ENCODE measurements around the gene EDARADD.
"Not testable (repeated sequence)": the region's sequence is repeated elsewhere in the genome, so short reads cannot be mapped to it uniquely, and the experiment has no call there.

EDARADD gene

GRCh38 chr1:236433819-236434315 lies 39.8 kb downstream of the EDARADD start:
- no peak for DNase-seq (ENCODE audit: low read depth in 2 of 2)

GRCh38 chr1:236438614-236439013 lies 44.5 kb downstream of the EDARADD start:
- no peak for DNase-seq (ENCODE audit: low read depth in 2 of 2)

GRCh38 chr1:236440373-236440772 lies 46.3 kb downstream of the EDARADD start:
- DNase-seq (ENCODE audit: low read depth in 2 of 2): no peak

GRCh38 chr1:236450779-236451178 lies 56.7 kb downstream of the EDARADD start:
- no peak for DNase-seq (ENCODE audit: low read depth in 2 of 2)

GRCh38 chr1:236451796-236452373 lies 57.8 kb downstream of the EDARADD start:
- DNase-seq (ENCODE audit: low read depth in 2 of 2): peak in 1 of 2 donors; percentile 21

GRCh38 chr1:236455243-236455642 lies 61.2 kb downstream of the EDARADD start:
- no peak for DNase-seq (ENCODE audit: low read depth in 2 of 2)

- no peak for DNase-seq (ENCODE audit: low read depth in 2 of 2)
Measured at GRCh38 chr1:236457775-236458174, 63.7 kb downstream of the EDARADD start.

GRCh38 chr1:236458996-236459395 lies 64.9 kb downstream of the EDARADD start:
- no peak for DNase-seq (ENCODE audit: low read depth in 2 of 2)

GRCh38 chr1:236460103-236460502 lies 66.0 kb downstream of the EDARADD start:
- DNase-seq (ENCODE audit: low read depth in 2 of 2): no peak

- not testable (repeated sequence) for DNase-seq (ENCODE audit: low read depth in 2 of 2)
Measured at GRCh38 chr1:236464197-236464596, 70.1 kb downstream of the EDARADD start.

- no peak for DNase-seq (ENCODE audit: low read depth in 2 of 2)
Measured at GRCh38 chr1:236465231-236465958, 71.3 kb downstream of the EDARADD start.

- no peak for DNase-seq (ENCODE audit: low read depth in 2 of 2)
Measured at GRCh38 chr1:236465959-236466303, 71.8 kb downstream of the EDARADD start.

- no peak for DNase-seq (ENCODE audit: low read depth in 2 of 2)
Measured at GRCh38 chr1:236467327-236467641, 73.2 kb downstream of the EDARADD start.

GRCh38 chr1:236468625-236469024 lies 74.5 kb downstream of the EDARADD start:
- DNase-seq (ENCODE audit: low read depth in 2 of 2): no peak

GRCh38 chr1:236469466-236469865 lies 75.4 kb downstream of the EDARADD start:
- DNase-seq (ENCODE audit: low read depth in 2 of 2): no peak

- DNase-seq (ENCODE audit: low read depth in 2 of 2): no peak
Measured at GRCh38 chr1:236471096-236471495, 77.0 kb downstream of the EDARADD start.

- DNase-seq (ENCODE audit: low read depth in 2 of 2): no peak
Measured at GRCh38 chr1:236471653-236472052, 77.6 kb downstream of the EDARADD start.

- no peak for DNase-seq (ENCODE audit: low read depth in 2 of 2)
Measured at GRCh38 chr1:236472850-236473788, 79.0 kb downstream of the EDARADD start.

GRCh38 chr1:236476019-236476418 lies 81.9 kb downstream of the EDARADD start:
- no peak for DNase-seq (ENCODE audit: low read depth in 2 of 2)

GRCh38 chr1:236480758-236481436 lies 86.8 kb downstream of the EDARADD start:
- no peak for DNase-seq (ENCODE audit: low read depth in 2 of 2)

GRCh38 chr1:236484310-236484971 lies 90.4 kb downstream of the EDARADD start:
- no peak for DNase-seq (ENCODE audit: low read depth in 2 of 2)
